HepG2 (cell line): Measurements from ENCODE around the gene SRSF7. TPM values are rescaled to one million over a fixed set of nuclear protein-coding genes. Genes with fewer than 3 reads are reported as not detected.

ENCODE experiments used
- ATF3 ChIP-seq: sonication (generic); formaldehyde crosslinking; IDR thresholded peaks from 2 replicates; pipeline ENCODE4 v1.4.0; 2020; ENCODE audit warnings: missing genetic modification reagents
- BCL6 ChIP-seq: IDR thresholded peaks from 2 replicates; pipeline ENCODE4 v1.6.1; 2016; ENCODE audit warnings: missing genetic modification reagents, missing compliant biosample characterization
- CHCHD3 ChIP-seq: sonication (generic); formaldehyde crosslinking; IDR thresholded peaks from 2 replicates; pipeline ENCODE4 v1.8.0; 2022; ENCODE audit warnings: mild to moderate bottlenecking, missing genetic modification reagents, moderate library complexity
- MTA1 ChIP-seq: sonication (generic); formaldehyde crosslinking; IDR thresholded peaks from 2 replicates; pipeline ENCODE4 v1.4.0; 2020; ENCODE audit warnings: missing genetic modification reagents, mild to moderate bottlenecking, borderline replicate concordance
- MYNN ChIP-seq: sonication (generic); formaldehyde crosslinking; IDR thresholded peaks from 2 replicates; pipeline ENCODE4 v1.4.0; 2020; ENCODE audit warnings: mild to moderate bottlenecking, low read depth, missing genetic modification reagents
- POGZ ChIP-seq: sonication (generic); formaldehyde crosslinking; IDR thresholded peaks from 2 replicates; pipeline ENCODE4 v1.4.0; 2020; ENCODE audit warnings: mild to moderate bottlenecking, missing genetic modification reagents
- SKI ChIP-seq: fragments of 450-650 bp; IDR thresholded peaks from one replicate; pipeline ENCODE4 v1.6.1; 2018; ENCODE audit warnings: mild to moderate bottlenecking; ENCODE audit not compliant: partially characterized antibody
- SMAD3 ChIP-seq: sonication (generic); formaldehyde crosslinking; IDR thresholded peaks from 2 replicates; pipeline ENCODE4 v1.4.0; 2020; ENCODE audit warnings: missing genetic modification reagents
- ZMYM2 ChIP-seq: sonication (generic); formaldehyde crosslinking; IDR thresholded peaks from 2 replicates; pipeline ENCODE4 v1.8.0; 2022; ENCODE audit warnings: mild to moderate bottlenecking, missing genetic modification reagents
- ZNF331 ChIP-seq: sonication (generic); formaldehyde crosslinking; IDR thresholded peaks from 2 replicates; pipeline ENCODE4 v1.4.0; 2020; ENCODE audit warnings: missing genetic modification reagents
- ZNF577 ChIP-seq: sonication (generic); formaldehyde crosslinking; IDR thresholded peaks from 2 replicates; pipeline ENCODE4 v1.4.0; 2020; ENCODE audit warnings: mild to moderate bottlenecking, low read depth, missing genetic modification reagents, borderline replicate concordance
- ZNF777 ChIP-seq: sonication (generic); formaldehyde crosslinking; IDR thresholded peaks from 2 replicates; pipeline ENCODE4 v1.4.0; 2020; ENCODE audit warnings: missing genetic modification reagents
- polyA plus RNA-seq, 8 experiments: library from polyadenylated mRNA; depleted of rRNA in 3 of 8; stranded (reverse) in 7 of 8; unstranded in 1 of 8; fragments of >200 nt; fragmentation: Illumina TruSeq in 4 of 8; extraction: Trizol in 4 of 8; gene quantifications; 2 replicates each; pipeline versions ENCODE4 v1.2.1 to v1.2.3, GENCODE V29; 2011 to 2016; ENCODE audit warnings: low read depth in 4 of 8, missing spikeins in 1 of 8, mixed read lengths in 1 of 8; ENCODE audit not compliant: insufficient read depth in 1 of 8
- total RNA-seq, 5 experiments: library from RNA; depleted of rRNA; stranded (reverse); fragments of >200 nt; fragmentation: Illumina TruSeq; extraction: Trizol; gene quantifications; 2 replicates each; pipeline ENCODE4 v1.2.3, GENCODE V29; 2016; ENCODE audit warnings: low read depth in 1 of 5
- TF ChIP-seq, protein P1 (sequence below): sonication (generic); formaldehyde crosslinking; IDR thresholded peaks from 2 replicates; pipeline ENCODE4 v1.9.0; 2021; ENCODE audit warnings: missing genetic modification reagents, borderline replicate concordance
- TF ChIP-seq, protein P2 (sequence below): sonication (generic); formaldehyde crosslinking; IDR thresholded peaks from 2 replicates; pipeline ENCODE4 v1.5.0; 2020; ENCODE audit warnings: mild to moderate bottlenecking, missing genetic modification reagents, borderline replicate concordance
- TF ChIP-seq, protein P3 (sequence below): sonication (generic); formaldehyde crosslinking; conservative IDR thresholded peaks from 2 replicates; pipeline ENCODE4 v1.8.0; 2022; ENCODE audit warnings: missing genetic modification reagents
- TF ChIP-seq, protein P4 (sequence below): sonication (generic); formaldehyde crosslinking; IDR thresholded peaks from 2 replicates; pipeline ENCODE4 v1.4.0; 2020; ENCODE audit warnings: mild to moderate bottlenecking, low read depth, missing genetic modification reagents

Gene SRSF7
- total and polyA plus RNA-seq, 2 of the 13 experiments (the other 11 are each of a cell fraction or from before 2014, with no cell fraction given) = 172 to 275 TPM

- TF ChIP-seq, protein P1, sequence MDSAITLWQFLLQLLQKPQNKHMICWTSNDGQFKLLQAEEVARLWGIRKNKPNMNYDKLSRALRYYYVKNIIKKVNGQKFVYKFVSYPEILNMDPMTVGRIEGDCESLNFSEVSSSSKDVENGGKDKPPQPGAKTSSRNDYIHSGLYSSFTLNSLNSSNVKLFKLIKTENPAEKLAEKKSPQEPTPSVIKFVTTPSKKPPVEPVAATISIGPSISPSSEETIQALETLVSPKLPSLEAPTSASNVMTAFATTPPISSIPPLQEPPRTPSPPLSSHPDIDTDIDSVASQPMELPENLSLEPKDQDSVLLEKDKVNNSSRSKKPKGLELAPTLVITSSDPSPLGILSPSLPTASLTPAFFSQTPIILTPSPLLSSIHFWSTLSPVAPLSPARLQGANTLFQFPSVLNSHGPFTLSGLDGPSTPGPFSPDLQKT (CRISPR knock-in tag) = no peak
- TF ChIP-seq ZNF331 (no peak; the same call in 1 of the 2 replicates), ZNF577 (no peak), SMAD3 (CRISPR knock-in tag) (0 out of 2 replicates have a peak, but pooled peaks have one; percentile 14), BCL6 (CRISPR knock-in tag) (no peak), POGZ (no peak), MTA1 (CRISPR knock-in tag) (0 out of 2 replicates have a peak, but pooled peaks have one; percentile 26), ZMYM2 (CRISPR knock-in tag) (peak; percentile 77), ZNF777 (no peak), ATF3 (no peak), SKI (no peak), MYNN (CRISPR knock-in tag) (no peak), CHCHD3 (CRISPR knock-in tag) (no peak)
- TF ChIP-seq, protein P2, sequence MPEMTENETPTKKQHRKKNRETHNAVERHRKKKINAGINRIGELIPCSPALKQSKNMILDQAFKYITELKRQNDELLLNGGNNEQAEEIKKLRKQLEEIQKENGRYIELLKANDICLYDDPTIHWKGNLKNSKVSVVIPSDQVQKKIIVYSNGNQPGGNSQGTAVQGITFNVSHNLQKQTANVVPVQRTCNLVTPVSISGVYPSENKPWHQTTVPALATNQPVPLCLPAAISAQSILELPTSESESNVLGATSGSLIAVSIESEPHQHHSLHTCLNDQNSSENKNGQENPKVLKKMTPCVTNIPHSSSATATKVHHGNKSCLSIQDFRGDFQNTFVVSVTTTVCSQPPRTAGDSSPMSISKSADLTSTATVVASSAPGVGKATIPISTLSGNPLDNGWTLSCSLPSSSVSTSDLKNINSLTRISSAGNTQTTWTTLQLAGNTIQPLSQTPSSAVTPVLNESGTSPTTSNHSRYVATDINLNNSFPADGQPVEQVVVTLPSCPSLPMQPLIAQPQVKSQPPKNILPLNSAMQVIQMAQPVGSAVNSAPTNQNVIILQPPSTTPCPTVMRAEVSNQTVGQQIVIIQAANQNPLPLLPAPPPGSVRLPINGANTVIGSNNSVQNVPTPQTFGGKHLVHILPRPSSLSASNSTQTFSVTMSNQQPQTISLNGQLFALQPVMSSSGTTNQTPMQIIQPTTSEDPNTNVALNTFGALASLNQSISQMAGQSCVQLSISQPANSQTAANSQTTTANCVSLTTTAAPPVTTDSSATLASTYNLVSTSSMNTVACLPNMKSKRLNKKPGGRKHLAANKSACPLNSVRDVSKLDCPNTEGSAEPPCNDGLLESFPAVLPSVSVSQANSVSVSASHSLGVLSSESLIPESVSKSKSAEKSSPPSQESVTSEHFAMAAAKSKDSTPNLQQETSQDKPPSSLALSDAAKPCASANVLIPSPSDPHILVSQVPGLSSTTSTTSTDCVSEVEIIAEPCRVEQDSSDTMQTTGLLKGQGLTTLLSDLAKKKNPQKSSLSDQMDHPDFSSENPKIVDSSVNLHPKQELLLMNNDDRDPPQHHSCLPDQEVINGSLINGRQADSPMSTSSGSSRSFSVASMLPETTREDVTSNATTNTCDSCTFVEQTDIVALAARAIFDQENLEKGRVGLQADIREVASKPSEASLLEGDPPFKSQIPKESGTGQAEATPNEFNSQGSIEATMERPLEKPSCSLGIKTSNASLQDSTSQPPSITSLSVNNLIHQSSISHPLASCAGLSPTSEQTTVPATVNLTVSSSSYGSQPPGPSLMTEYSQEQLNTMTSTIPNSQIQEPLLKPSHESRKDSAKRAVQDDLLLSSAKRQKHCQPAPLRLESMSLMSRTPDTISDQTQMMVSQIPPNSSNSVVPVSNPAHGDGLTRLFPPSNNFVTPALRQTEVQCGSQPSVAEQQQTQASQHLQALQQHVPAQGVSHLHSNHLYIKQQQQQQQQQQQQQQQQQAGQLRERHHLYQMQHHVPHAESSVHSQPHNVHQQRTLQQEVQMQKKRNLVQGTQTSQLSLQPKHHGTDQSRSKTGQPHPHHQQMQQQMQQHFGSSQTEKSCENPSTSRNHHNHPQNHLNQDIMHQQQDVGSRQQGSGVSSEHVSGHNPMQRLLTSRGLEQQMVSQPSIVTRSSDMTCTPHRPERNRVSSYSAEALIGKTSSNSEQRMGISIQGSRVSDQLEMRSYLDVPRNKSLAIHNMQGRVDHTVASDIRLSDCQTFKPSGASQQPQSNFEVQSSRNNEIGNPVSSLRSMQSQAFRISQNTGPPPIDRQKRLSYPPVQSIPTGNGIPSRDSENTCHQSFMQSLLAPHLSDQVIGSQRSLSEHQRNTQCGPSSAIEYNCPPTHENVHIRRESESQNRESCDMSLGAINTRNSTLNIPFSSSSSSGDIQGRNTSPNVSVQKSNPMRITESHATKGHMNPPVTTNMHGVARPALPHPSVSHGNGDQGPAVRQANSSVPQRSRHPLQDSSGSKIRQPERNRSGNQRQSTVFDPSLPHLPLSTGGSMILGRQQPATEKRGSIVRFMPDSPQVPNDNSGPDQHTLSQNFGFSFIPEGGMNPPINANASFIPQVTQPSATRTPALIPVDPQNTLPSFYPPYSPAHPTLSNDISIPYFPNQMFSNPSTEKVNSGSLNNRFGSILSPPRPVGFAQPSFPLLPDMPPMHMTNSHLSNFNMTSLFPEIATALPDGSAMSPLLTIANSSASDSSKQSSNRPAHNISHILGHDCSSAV (CRISPR knock-in tag) = no peak
- TF ChIP-seq, protein P3, sequence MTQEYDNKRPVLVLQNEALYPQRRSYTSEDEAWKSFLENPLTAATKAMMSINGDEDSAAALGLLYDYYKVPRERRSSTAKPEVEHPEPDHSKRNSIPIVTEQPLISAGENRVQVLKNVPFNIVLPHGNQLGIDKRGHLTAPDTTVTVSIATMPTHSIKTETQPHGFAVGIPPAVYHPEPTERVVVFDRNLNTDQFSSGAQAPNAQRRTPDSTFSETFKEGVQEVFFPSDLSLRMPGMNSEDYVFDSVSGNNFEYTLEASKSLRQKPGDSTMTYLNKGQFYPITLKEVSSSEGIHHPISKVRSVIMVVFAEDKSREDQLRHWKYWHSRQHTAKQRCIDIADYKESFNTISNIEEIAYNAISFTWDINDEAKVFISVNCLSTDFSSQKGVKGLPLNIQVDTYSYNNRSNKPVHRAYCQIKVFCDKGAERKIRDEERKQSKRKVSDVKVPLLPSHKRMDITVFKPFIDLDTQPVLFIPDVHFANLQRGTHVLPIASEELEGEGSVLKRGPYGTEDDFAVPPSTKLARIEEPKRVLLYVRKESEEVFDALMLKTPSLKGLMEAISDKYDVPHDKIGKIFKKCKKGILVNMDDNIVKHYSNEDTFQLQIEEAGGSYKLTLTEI (CRISPR knock-in tag) = no peak
- TF ChIP-seq, protein P4, sequence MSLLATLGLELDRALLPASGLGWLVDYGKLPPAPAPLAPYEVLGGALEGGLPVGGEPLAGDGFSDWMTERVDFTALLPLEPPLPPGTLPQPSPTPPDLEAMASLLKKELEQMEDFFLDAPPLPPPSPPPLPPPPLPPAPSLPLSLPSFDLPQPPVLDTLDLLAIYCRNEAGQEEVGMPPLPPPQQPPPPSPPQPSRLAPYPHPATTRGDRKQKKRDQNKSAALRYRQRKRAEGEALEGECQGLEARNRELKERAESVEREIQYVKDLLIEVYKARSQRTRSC (CRISPR knock-in tag) = no peak
Observed at GRCh38 chr2:38775097-38775920, 24.1 kb upstream of the SRSF7 start (continued).
